Common myeloid progenitor, CD34-positive (primary cell): ENCODE data around the gene HBE1.
A peak's percentile ranks its signal among the peaks of the same experiment; 100 is the strongest.

Experiments used
- CTCF ChIA-PET: fragments of 350-600 bp; sonication (Branson Sonifier 250); formaldehyde crosslinking; loops from one replicate; lab custom pipeline; 2021; ENCODE audit warnings: antibody characterized with exemption; lab: Charles Lee
- POLR2A ChIA-PET: fragments of 350-600 bp; sonication (Branson Sonifier 250); formaldehyde crosslinking; loops from one replicate; lab custom pipeline; 2021; ENCODE audit warnings: antibody characterized with exemption; lab: Charles Lee
- DNase-seq, 3 donors: peaks; one replicate each; pipeline versions ENCODE4 v3.0.0 to v3.0.0-alpha.2; 2013
- H3K27ac ChIP-seq, 2 experiments: 1 replicate in 1 of 2; 2 replicates in 1 of 2; pipeline ENCODE4 v1.7.0; 2013; ENCODE audit warnings: inconsistent platforms in 2 of 2, low read length in 2 of 2, mild to moderate bottlenecking in 2 of 2, low read depth in 1 of 2, moderate library complexity in 1 of 2; ENCODE audit not compliant: severe bottlenecking in 2 of 2, insufficient read depth in 1 of 2, poor library complexity in 1 of 2
- H3K27me3 ChIP-seq, 5 experiments: replicated peaks in 2 of 5; 1 replicate in 3 of 5; 2 replicates in 2 of 5; pipeline versions ENCODE4 v1.6.1 to v1.7.0; 2013; ENCODE audit warnings: low read length in 4 of 5, mild to moderate bottlenecking in 2 of 5, moderate library complexity in 2 of 5, inconsistent platforms in 1 of 5; ENCODE audit not compliant: insufficient read depth in 5 of 5, control insufficient read depth in 4 of 5
- H3K36me3 ChIP-seq, 4 experiments: 1 replicate in 2 of 4; 2 replicates in 2 of 4; pipeline versions ENCODE4 v1.6.1 to v1.7.0; 2013; ENCODE audit warnings: low read length in 3 of 4, control low read depth in 1 of 4, mild to moderate bottlenecking in 1 of 4; ENCODE audit not compliant: control insufficient read depth in 4 of 4, insufficient read depth in 4 of 4
- H3K4me1 ChIP-seq, 4 experiments: 1 replicate in 3 of 4; 2 replicates in 1 of 4; pipeline versions ENCODE4 v1.6.1 to v1.7.1; 2013; ENCODE audit warnings: low read length in 3 of 4, mild to moderate bottlenecking in 3 of 4, control low read depth in 1 of 4, inconsistent platforms in 1 of 4, moderate library complexity in 1 of 4; ENCODE audit not compliant: control insufficient read depth in 4 of 4, insufficient read depth in 4 of 4; ENCODE audit errors: control extremely low read depth in 1 of 4
- H3K4me3 ChIP-seq, 7 experiments: 1 replicate in 4 of 7; 2 replicates in 3 of 7; pipeline versions ENCODE4 v1.5.1 to v1.7.0; 2013; ENCODE audit warnings: mild to moderate bottlenecking in 7 of 7, low read length in 6 of 7, moderate library complexity in 6 of 7, inconsistent platforms in 2 of 7, low read depth in 2 of 7, control low read depth in 1 of 7; ENCODE audit not compliant: insufficient read depth in 4 of 7, control insufficient read depth in 1 of 7; ENCODE audit errors: extremely low read depth in 1 of 7
- H3K9me3 ChIP-seq, 5 experiments: 1 replicate in 4 of 5; 2 replicates in 1 of 5; pipeline versions ENCODE4 v1.6.1 to v1.7.1; 2013; ENCODE audit warnings: low read length in 4 of 5, mild to moderate bottlenecking in 2 of 5, inconsistent platforms in 1 of 5, low read depth in 1 of 5, moderate library complexity in 1 of 5; ENCODE audit not compliant: control insufficient read depth in 4 of 5, insufficient read depth in 2 of 5; ENCODE audit errors: control extremely low read depth in 1 of 5
- WGBS: methylation state at CpG from one replicate; pipeline ENCODE4 v1.1.5; 2013; ENCODE audit not compliant: insufficient coverage; 5-methylcytosine and 5-hydroxymethylcytosine counted together

HBE1 gene

GRCh38 chr11:5234381-5234834 lies 35.3 kb downstream of the HBE1 start, which contains the start of gene HBD:
Gene HBD (minus strand): TSS chr11:5234483. CDS start chr11:5234433, 50 bp downstream.
- ChIA-PET POLR2A (no interaction called here), CTCF (no interaction called here)
- peak within 1 kb of the TSS in 1 of 2 experiments; percentile 70 for H3K27ac ChIP-seq
- H3K36me3 ChIP-seq: no peaks in the 10 kb centered on the region
- H3K4me1 ChIP-seq: peaks cover 9 to 28% (median 20%) of the 10 kb centered on the region in 4 experiments
- H3K9me3 ChIP-seq: no peaks in the 10 kb centered on the region
- 0% methylated on average over 1 of the region's 2 CpGs for WGBS
- DNase-seq: peak; percentile 53 to 92 (median 83)
- no peaks in the 10 kb centered on the region for H3K27me3 ChIP-seq
- peak within 1 kb of the TSS in 4 of 7 experiments; percentile 2 to 51 (median 30) for H3K4me3 ChIP-seq

- H3K27me3 ChIP-seq: no peaks in the 10 kb centered on the region
- no peaks in the 10 kb centered on the region for H3K9me3 ChIP-seq
- peaks cover 9 to 28% (median 17%) of the 10 kb centered on the region in 4 experiments for H3K4me1 ChIP-seq
- H3K4me3 ChIP-seq: peak overlapping the region in 1 of 7 experiments; percentile 9
- POLR2A ChIA-PET: no interaction called here
- CTCF ChIA-PET: no interaction called here
- no CpG with 5 or more reads among the region's 1 CpG for WGBS
- peak overlapping the region in 1 of 2 experiments; percentile 56 for H3K27ac ChIP-seq
- no peaks in the 10 kb centered on the region for H3K36me3 ChIP-seq
- DNase-seq: no peak
These were observed 36.4 kb downstream of the HBE1 start for GRCh38 chr11:5233307-5233706.

- DNase-seq: no peak
- H3K9me3 ChIP-seq: no peaks in the 10 kb centered on the region
- WGBS: no CpG with 5 or more reads among the region's 2 CpGs
- peaks cover 9 to 28% (median 17%) of the 10 kb centered on the region in 4 experiments for H3K4me1 ChIP-seq
- CTCF ChIA-PET: no interaction called here
- no peaks in the 10 kb centered on the region for H3K27me3 ChIP-seq
- H3K27ac ChIP-seq: peak overlapping the region in 1 of 2 experiments; percentile 56
- POLR2A ChIA-PET: no interaction called here
- H3K4me3 ChIP-seq: peak overlapping the region in 1 of 7 experiments; percentile 9
- no peaks in the 10 kb centered on the region for H3K36me3 ChIP-seq
These were observed 36.9 kb downstream of the HBE1 start for GRCh38 chr11:5232821-5233220.

- Histone ChIP-seq H3K4me3 (no peak overlapping the region), H3K36me3 (no peaks in the 10 kb centered on the region), H3K27me3 (no peaks in the 10 kb centered on the region), H3K4me1 (peaks cover 9 to 28% (median 17%) of the 10 kb centered on the region in 4 experiments), H3K27ac (no peak overlapping the region), H3K9me3 (no peaks in the 10 kb centered on the region)
- CTCF ChIA-PET: no interaction called here
- DNase-seq: no peak
- POLR2A ChIA-PET: no interaction called here
- WGBS: 62% methylated on average over 3 of the region's 3 CpGs
These were observed 37.6 kb downstream of the HBE1 start for GRCh38 chr11:5232176-5232575.

GRCh38 chr11:5231111-5231510 lies 38.6 kb downstream of the HBE1 start:
- Histone ChIP-seq H3K4me1 (peaks cover 9 to 28% (median 17%) of the 10 kb centered on the region in 4 experiments), H3K9me3 (no peaks in the 10 kb centered on the region), H3K27ac (no peak overlapping the region), H3K36me3 (no peaks in the 10 kb centered on the region), H3K4me3 (no peak overlapping the region), H3K27me3 (no peaks in the 10 kb centered on the region)
- ChIA-PET CTCF (interaction anchor here (0.9 kb wide), 1 partner anchor 53 kb away, joined by 4 read pairs; no protein-coding TSS in a partner anchor), POLR2A (no interaction called here)
- DNase-seq: no peak
- no CpG with 5 or more reads among the region's 2 CpGs for WGBS

- peaks cover 0 to 2% (median 0%) of the 10 kb centered on the region in 5 experiments for H3K9me3 ChIP-seq
These were observed 39.5 kb downstream of the HBE1 start for GRCh38 chr11:5230266-5230665.

GRCh38 chr11:5229796-5230195 lies 39.9 kb downstream of the HBE1 start:
- Histone ChIP-seq H3K9me3 (peaks cover 0 to 2% (median 0%) of the 10 kb centered on the region in 5 experiments), H3K27ac (no peak overlapping the region), H3K4me1 (peaks cover 11 to 23% (median 16%) of the 10 kb centered on the region in 4 experiments), H3K4me3 (no peak overlapping the region), H3K36me3 (no peaks in the 10 kb centered on the region), H3K27me3 (peaks cover 0 to 11% (median 0%) of the 10 kb centered on the region in 5 experiments)
- ChIA-PET CTCF (no interaction called here), POLR2A (no interaction called here)
- DNase-seq: no peak
- WGBS: no CpG with 5 or more reads among the region's 2 CpGs

More at GRCh38 chr11:5230266-5230665, 39.5 kb downstream of the HBE1 start:
- peaks cover 0 to 6% (median 0%) of the 10 kb centered on the region in 5 experiments for H3K27me3 ChIP-seq
- H3K27ac ChIP-seq: no peak overlapping the region
- POLR2A ChIA-PET: no interaction called here
- no peak overlapping the region for H3K4me3 ChIP-seq
- CTCF ChIA-PET: interaction anchor here (0.9 kb wide), 1 partner anchor 54 kb away, joined by 4 read pairs; no protein-coding TSS in a partner anchor
- no peaks in the 10 kb centered on the region for H3K36me3 ChIP-seq
- 100% methylated on average over 1 of the region's 1 CpG for WGBS
- DNase-seq: no peak
- peaks cover 14 to 26% (median 16%) of the 10 kb centered on the region in 4 experiments for H3K4me1 ChIP-seq
